ENCODE measurements around the gene PHF5A.

GRCh38 chr22:41445129-41446056, 23.1 kb downstream of the PHF5A start:
- TF ChIP-seq CTCF (IDR thresholded peaks at IDR 0.05 in 8 of 11, conservative IDR thresholded peaks at IDR 0.05 in 3 of 11) (no peak), POLR2A (IDR thresholded peaks at IDR 0.05) (no peak), POLR2AphosphoS5 (IDR thresholded peaks at IDR 0.05) (peak in 1 of 3 donors; percentile 27)

Data from spleen (tissue), 7 donors.